ENCODE results near the gene UNK. TPM values are rescaled to one million over a fixed set of nuclear protein-coding genes. Genes with fewer than 3 reads are reported as not detected.

UNK gene
- polyA plus RNA-seq, 2 donors: 18.2 to 26.3 TPM

GRCh38 chr17:75811174-75811573 lies 26.6 kb downstream of the UNK start:
- no peaks in the 10 kb centered on the region for H3K9me3 ChIP-seq (ENCODE audit: control insufficient read depth in 2 of 2, insufficient read depth in 1 of 2, low read depth in 1 of 2, low read length in 1 of 2)
- H3K27ac ChIP-seq (ENCODE audit: low read depth in 2 of 2, low read length in 1 of 2): peak overlapping the region in 1 of 2 donors; percentile 63
- WGBS, 2 donors: 94 to 95% methylated on average over 7 of the region's 7 CpGs
- peaks cover 19 to 30% of the 10 kb centered on the region in 2 donors for H3K36me3 ChIP-seq (ENCODE audit: control insufficient read depth in 2 of 2, insufficient read depth in 2 of 2, low read length in 1 of 2)
- peaks cover 10 to 51% of the 10 kb centered on the region in 2 donors for H3K4me1 ChIP-seq (ENCODE audit: control insufficient read depth in 2 of 2, insufficient read depth in 2 of 2, low read length in 1 of 2)
- no peaks in the 10 kb centered on the region for H3K27me3 ChIP-seq (ENCODE audit: control insufficient read depth in 1 of 2, insufficient read depth in 2 of 2, low read length in 2 of 2)
- no peak overlapping the region for H3K4me3 ChIP-seq (ENCODE audit: low read depth in 1 of 2, low read length in 2 of 2)

GRCh38 chr17:75812096-75813013 lies 27.7 kb downstream of the UNK start:
- Histone ChIP-seq H3K36me3 (ENCODE audit: control insufficient read depth in 2 of 2, insufficient read depth in 2 of 2, low read length in 1 of 2) (peaks cover 19 to 41% of the 10 kb centered on the region in 2 donors), H3K4me1 (ENCODE audit: control insufficient read depth in 2 of 2, insufficient read depth in 2 of 2, low read length in 1 of 2) (peaks cover 10 to 47% of the 10 kb centered on the region in 2 donors), H3K27ac (ENCODE audit: low read depth in 2 of 2, low read length in 1 of 2) (peak overlapping the region; percentile 36 to 87), H3K4me3 (ENCODE audit: low read depth in 1 of 2, low read length in 2 of 2) (no peak overlapping the region), H3K9me3 (ENCODE audit: control insufficient read depth in 2 of 2, insufficient read depth in 1 of 2, low read depth in 1 of 2, low read length in 1 of 2) (no peaks in the 10 kb centered on the region), H3K27me3 (ENCODE audit: control insufficient read depth in 1 of 2, insufficient read depth in 2 of 2, low read length in 2 of 2) (no peaks in the 10 kb centered on the region)
- WGBS, 2 donors: 62 to 77% methylated on average over 23 to 27 of the region's 27 CpGs

- no peaks in the 10 kb centered on the region for H3K9me3 ChIP-seq (ENCODE audit: control insufficient read depth in 2 of 2, insufficient read depth in 1 of 2, low read depth in 1 of 2, low read length in 1 of 2)
- 71 to 85% methylated on average over 22 to 24 of the region's 24 CpGs for WGBS, 2 donors
- peaks cover 8 to 43% of the 10 kb centered on the region in 2 donors for H3K4me1 ChIP-seq (ENCODE audit: control insufficient read depth in 2 of 2, insufficient read depth in 2 of 2, low read length in 1 of 2)
- H3K27me3 ChIP-seq (ENCODE audit: control insufficient read depth in 1 of 2, insufficient read depth in 2 of 2, low read length in 2 of 2): no peaks in the 10 kb centered on the region
- H3K27ac ChIP-seq (ENCODE audit: low read depth in 2 of 2, low read length in 1 of 2): peak overlapping the region; percentile 36 to 87
- H3K4me3 ChIP-seq (ENCODE audit: low read depth in 1 of 2, low read length in 2 of 2): no peak overlapping the region
- H3K36me3 ChIP-seq (ENCODE audit: control insufficient read depth in 2 of 2, insufficient read depth in 2 of 2, low read length in 1 of 2): peaks cover 25 to 50% of the 10 kb centered on the region in 2 donors
Measured at GRCh38 chr17:75813081-75814020, 28.7 kb downstream of the UNK start.

- Histone ChIP-seq H3K4me3 (ENCODE audit: low read depth in 1 of 2, low read length in 2 of 2) (no peak overlapping the region), H3K27ac (ENCODE audit: low read depth in 2 of 2, low read length in 1 of 2) (peak overlapping the region in 1 of 2 donors; percentile 87), H3K4me1 (ENCODE audit: control insufficient read depth in 2 of 2, insufficient read depth in 2 of 2, low read length in 1 of 2) (peaks cover 8 to 39% of the 10 kb centered on the region in 2 donors), H3K36me3 (ENCODE audit: control insufficient read depth in 2 of 2, insufficient read depth in 2 of 2, low read length in 1 of 2) (peaks cover 25 to 56% of the 10 kb centered on the region in 2 donors), H3K9me3 (ENCODE audit: control insufficient read depth in 2 of 2, insufficient read depth in 1 of 2, low read depth in 1 of 2, low read length in 1 of 2) (no peaks in the 10 kb centered on the region), H3K27me3 (ENCODE audit: control insufficient read depth in 1 of 2, insufficient read depth in 2 of 2, low read length in 2 of 2) (no peaks in the 10 kb centered on the region)
- 87 to 91% methylated on average over 6 of the region's 6 CpGs for WGBS, 2 donors
Measured at GRCh38 chr17:75814021-75814395, 29.4 kb downstream of the UNK start.

GRCh38 chr17:75814900-75815373 lies 30.3 kb downstream of the UNK start:
- 53 to 57% methylated on average over 13 of the region's 13 CpGs for WGBS, 2 donors

GRCh38 chr17:75815399-75815798 lies 30.8 kb downstream of the UNK start:
- 77 to 88% methylated on average over 3 of the region's 3 CpGs for WGBS, 2 donors
- H3K27ac ChIP-seq (ENCODE audit: low read depth in 2 of 2, low read length in 1 of 2): peak overlapping the region in 1 of 2 donors; percentile 58

More at GRCh38 chr17:75814900-75815373, 30.3 kb downstream of the UNK start:
- peaks cover 4 to 31% of the 10 kb centered on the region in 2 donors for H3K4me1 ChIP-seq (ENCODE audit: control insufficient read depth in 2 of 2, insufficient read depth in 2 of 2, low read length in 1 of 2)
- H3K27me3 ChIP-seq (ENCODE audit: control insufficient read depth in 1 of 2, insufficient read depth in 2 of 2, low read length in 2 of 2): no peaks in the 10 kb centered on the region
- no peak overlapping the region for H3K4me3 ChIP-seq (ENCODE audit: low read depth in 1 of 2, low read length in 2 of 2)
- peak overlapping the region; percentile 58 to 67 for H3K27ac ChIP-seq (ENCODE audit: low read depth in 2 of 2, low read length in 1 of 2)
- no peaks in the 10 kb centered on the region for H3K9me3 ChIP-seq (ENCODE audit: control insufficient read depth in 2 of 2, insufficient read depth in 1 of 2, low read depth in 1 of 2, low read length in 1 of 2)
- peaks cover 28 to 62% of the 10 kb centered on the region in 2 donors for H3K36me3 ChIP-seq (ENCODE audit: control insufficient read depth in 2 of 2, insufficient read depth in 2 of 2, low read length in 1 of 2)

GRCh38 chr17:75816693-75817092 lies 32.1 kb downstream of the UNK start:
- H3K27me3 ChIP-seq (ENCODE audit: control insufficient read depth in 1 of 2, insufficient read depth in 2 of 2, low read length in 2 of 2): no peaks in the 10 kb centered on the region
- no peaks in the 10 kb centered on the region for H3K9me3 ChIP-seq (ENCODE audit: control insufficient read depth in 2 of 2, insufficient read depth in 1 of 2, low read depth in 1 of 2, low read length in 1 of 2)
- H3K36me3 ChIP-seq (ENCODE audit: control insufficient read depth in 2 of 2, insufficient read depth in 2 of 2, low read length in 1 of 2): peaks cover 28 to 68% of the 10 kb centered on the region in 2 donors
- 84 to 92% methylated on average over 9 of the region's 9 CpGs for WGBS, 2 donors
- no peak overlapping the region for H3K27ac ChIP-seq (ENCODE audit: low read depth in 2 of 2, low read length in 1 of 2)
- H3K4me1 ChIP-seq (ENCODE audit: control insufficient read depth in 2 of 2, insufficient read depth in 2 of 2, low read length in 1 of 2): peaks cover 3 to 25% of the 10 kb centered on the region in 2 donors
- no peak overlapping the region for H3K4me3 ChIP-seq (ENCODE audit: low read depth in 1 of 2, low read length in 2 of 2)

More at GRCh38 chr17:75815399-75815798, 30.8 kb downstream of the UNK start:
- Histone ChIP-seq H3K27me3 (ENCODE audit: control insufficient read depth in 1 of 2, insufficient read depth in 2 of 2, low read length in 2 of 2) (no peaks in the 10 kb centered on the region), H3K4me1 (ENCODE audit: control insufficient read depth in 2 of 2, insufficient read depth in 2 of 2, low read length in 1 of 2) (peaks cover 4 to 29% of the 10 kb centered on the region in 2 donors), H3K36me3 (ENCODE audit: control insufficient read depth in 2 of 2, insufficient read depth in 2 of 2, low read length in 1 of 2) (peaks cover 28 to 65% of the 10 kb centered on the region in 2 donors), H3K9me3 (ENCODE audit: control insufficient read depth in 2 of 2, insufficient read depth in 1 of 2, low read depth in 1 of 2, low read length in 1 of 2) (no peaks in the 10 kb centered on the region), H3K4me3 (ENCODE audit: low read depth in 1 of 2, low read length in 2 of 2) (no peak overlapping the region)

- WGBS, 2 donors: 90 to 92% methylated on average over 6 of the region's 6 CpGs
- no peaks in the 10 kb centered on the region for H3K27me3 ChIP-seq (ENCODE audit: control insufficient read depth in 1 of 2, insufficient read depth in 2 of 2, low read length in 2 of 2)
- H3K36me3 ChIP-seq (ENCODE audit: control insufficient read depth in 2 of 2, insufficient read depth in 2 of 2, low read length in 1 of 2): peaks cover 20 to 61% of the 10 kb centered on the region in 2 donors
- H3K9me3 ChIP-seq (ENCODE audit: control insufficient read depth in 2 of 2, insufficient read depth in 1 of 2, low read depth in 1 of 2, low read length in 1 of 2): no peaks in the 10 kb centered on the region
- H3K4me1 ChIP-seq (ENCODE audit: control insufficient read depth in 2 of 2, insufficient read depth in 2 of 2, low read length in 1 of 2): peaks cover 0 to 19% of the 10 kb centered on the region in 2 donors
- no peak overlapping the region for H3K27ac ChIP-seq (ENCODE audit: low read depth in 2 of 2, low read length in 1 of 2)
- H3K4me3 ChIP-seq (ENCODE audit: low read depth in 1 of 2, low read length in 2 of 2): no peak overlapping the region
Measured at GRCh38 chr17:75817571-75817970, 33.0 kb downstream of the UNK start.

- WGBS, 2 donors: 93 to 97% methylated on average over 16 of the region's 16 CpGs
- H3K36me3 ChIP-seq (ENCODE audit: control insufficient read depth in 2 of 2, insufficient read depth in 2 of 2, low read length in 1 of 2): peaks cover 13 to 64% of the 10 kb centered on the region in 2 donors
- H3K9me3 ChIP-seq (ENCODE audit: control insufficient read depth in 2 of 2, insufficient read depth in 1 of 2, low read depth in 1 of 2, low read length in 1 of 2): no peaks in the 10 kb centered on the region
- H3K27me3 ChIP-seq (ENCODE audit: control insufficient read depth in 1 of 2, insufficient read depth in 2 of 2, low read length in 2 of 2): no peaks in the 10 kb centered on the region
- peaks cover 0 to 11% of the 10 kb centered on the region in 2 donors for H3K4me1 ChIP-seq (ENCODE audit: control insufficient read depth in 2 of 2, insufficient read depth in 2 of 2, low read length in 1 of 2)
- no peak overlapping the region for H3K4me3 ChIP-seq (ENCODE audit: low read depth in 1 of 2, low read length in 2 of 2)
- no peak overlapping the region for H3K27ac ChIP-seq (ENCODE audit: low read depth in 2 of 2, low read length in 1 of 2)
Measured at GRCh38 chr17:75818326-75818885, 33.8 kb downstream of the UNK start.

Data from esophagus (tissue), 2 donors.